Hepatocyte (in vitro differentiated cells): ENCODE results near the gene MBP. TPM values are rescaled to one million over a fixed set of nuclear protein-coding genes. Genes with fewer than 3 reads are reported as not detected.

Experiments
- DNase-seq: peaks from one replicate; pipeline ENCODE4 v3.0.0-alpha.2; 2016; ENCODE audit warnings: low spot score
- H2AFZ ChIP-seq: fragments of 200-600 bp; sonication (generic); 2 replicates; pipeline ENCODE4 v1.6.0; 2016; ENCODE audit warnings: antibody characterized with exemption, mild to moderate bottlenecking
- H3K27ac ChIP-seq: fragments of 200-600 bp; sonication (generic); 2 replicates; pipeline ENCODE4 v1.5.1; 2016; ENCODE audit warnings: mild to moderate bottlenecking
- H3K27me3 ChIP-seq: fragments of 200-600 bp; sonication (generic); 2 replicates; pipeline ENCODE4 v1.6.1; 2016
- H3K36me3 ChIP-seq: fragments of 200-600 bp; sonication (generic); replicated peaks from 2 replicates; pipeline ENCODE4 v1.5.1; 2016; ENCODE audit warnings: low read depth; ENCODE audit not compliant: insufficient read depth
- H3K4me1 ChIP-seq: fragments of 200-600 bp; sonication (generic); 2 replicates; pipeline ENCODE4 v1.5.1; 2016; ENCODE audit warnings: mild to moderate bottlenecking, moderate library complexity; ENCODE audit not compliant: insufficient read depth
- H3K4me2 ChIP-seq: fragments of 200-600 bp; sonication (generic); 2 replicates; pipeline ENCODE4 v1.6.0; 2016
- H3K4me3 ChIP-seq: fragments of 200-600 bp; sonication (generic); 2 replicates; pipeline ENCODE4 v1.5.1; 2016; ENCODE audit warnings: mild to moderate bottlenecking
- H3K79me2 ChIP-seq: fragments of 200-600 bp; sonication (generic); 2 replicates; pipeline ENCODE4 v1.6.0; 2017; ENCODE audit warnings: mild to moderate bottlenecking
- H3K9me2 ChIP-seq: fragments of 200-600 bp; sonication (generic); replicated peaks from 2 replicates; pipeline ENCODE4 v1.6.0; 2017; ENCODE audit warnings: mild to moderate bottlenecking; ENCODE audit not compliant: insufficient read depth
- H3K9me3 ChIP-seq: fragments of 200-600 bp; sonication (generic); 2 replicates; pipeline ENCODE4 v1.5.1; 2016; ENCODE audit warnings: low read depth, mild to moderate bottlenecking
- H4K20me1 ChIP-seq: fragments of 200-600 bp; sonication (generic); 2 replicates; pipeline ENCODE4 v1.6.0; 2016; ENCODE audit warnings: mild to moderate bottlenecking; ENCODE audit not compliant: insufficient read depth, poor library complexity, severe bottlenecking
- CTCF ChIP-seq: fragments of 200-600 bp; sonication (generic); IDR thresholded peaks from 2 replicates; pipeline ENCODE4 v1.5.1; 2016; ENCODE audit warnings: antibody characterized with exemption, mild to moderate bottlenecking; ENCODE audit not compliant: poor library complexity
- EZH2 ChIP-seq: fragments of 200-600 bp; sonication (generic); IDR thresholded peaks from 2 replicates; pipeline ENCODE4 v1.6.1; 2016; ENCODE audit warnings: antibody characterized with exemption, mild to moderate bottlenecking, borderline replicate concordance
- EZH2phosphoT487 ChIP-seq: fragments of 200-600 bp; sonication (generic); IDR thresholded peaks from one replicate; pipeline ENCODE4 v1.6.1; 2018; ENCODE audit warnings: antibody characterized with exemption, mild to moderate bottlenecking, low read depth, moderate library complexity; ENCODE audit not compliant: unreplicated experiment, severe bottlenecking
- WGBS: methylation state at CpG from one replicate; pipeline ENCODE4 v1.1.6; 2016; ENCODE audit warnings: low lambda C conversion rate; ENCODE audit errors: missing lambda C conversion rate; 5-methylcytosine and 5-hydroxymethylcytosine counted together
- polyA plus RNA-seq: library from polyadenylated mRNA; unstranded; fragments of >200 nt; fragmentation: Nextera tagmentation; extraction: Ambion mirVana; gene quantifications from 2 replicates; pipeline ENCODE4 v1.2.1, GENCODE V29; 2016
- total RNA-seq: library from RNA; depleted of rRNA; stranded (reverse); fragments of >200 nt; gene quantifications from 2 replicates; pipeline ENCODE4 v1.2.3, GENCODE V29; 2014

Gene MBP
- total and polyA plus RNA-seq, 2 experiments from 2014 or later: 21.6 to 22.1 TPM

DNA sequence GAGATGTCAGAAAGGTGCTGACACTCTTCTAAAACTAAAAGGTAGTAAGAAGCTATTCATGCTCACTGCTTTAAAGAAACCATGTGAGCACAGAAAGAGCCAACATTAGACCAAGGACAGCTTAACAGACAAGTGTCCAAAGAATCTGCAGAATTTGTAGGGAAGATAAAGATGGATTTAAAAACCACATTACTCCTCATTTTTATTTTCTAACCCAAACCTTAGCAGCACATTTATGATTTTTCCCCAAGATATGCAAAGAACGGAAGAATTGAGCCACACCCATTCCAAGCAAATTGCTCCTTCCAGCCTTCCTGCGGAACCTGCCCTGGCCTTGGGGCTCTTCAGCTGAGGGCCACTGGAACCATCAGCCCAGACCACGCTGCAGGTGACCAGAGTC lies 26.9 kb downstream of the MBP start:
- no peak overlapping the region for H3K27ac ChIP-seq
- no peak overlapping the region for H3K4me2 ChIP-seq
- no peak overlapping the region for H3K4me3 ChIP-seq
- 82% methylated on average over 3 of the region's 3 CpGs for WGBS
- H2AFZ ChIP-seq: no peak overlapping the region
- H3K9me2 ChIP-seq: no peaks in the 10 kb centered on the region
- peaks cover 47% of the 10 kb centered on the region for H3K4me1 ChIP-seq
- no peaks in the 10 kb centered on the region for H3K27me3 ChIP-seq
- no peaks in the 10 kb centered on the region for H3K9me3 ChIP-seq
- no peaks in the 10 kb centered on the region for H3K79me2 ChIP-seq
- DNase-seq: no peak
- TF ChIP-seq EZH2phosphoT487 (no peak), EZH2 (no peak), CTCF (no peak)
- H3K36me3 ChIP-seq: no peaks in the 10 kb centered on the region
- H4K20me1 ChIP-seq: no peaks in the 10 kb centered on the region

DNA sequence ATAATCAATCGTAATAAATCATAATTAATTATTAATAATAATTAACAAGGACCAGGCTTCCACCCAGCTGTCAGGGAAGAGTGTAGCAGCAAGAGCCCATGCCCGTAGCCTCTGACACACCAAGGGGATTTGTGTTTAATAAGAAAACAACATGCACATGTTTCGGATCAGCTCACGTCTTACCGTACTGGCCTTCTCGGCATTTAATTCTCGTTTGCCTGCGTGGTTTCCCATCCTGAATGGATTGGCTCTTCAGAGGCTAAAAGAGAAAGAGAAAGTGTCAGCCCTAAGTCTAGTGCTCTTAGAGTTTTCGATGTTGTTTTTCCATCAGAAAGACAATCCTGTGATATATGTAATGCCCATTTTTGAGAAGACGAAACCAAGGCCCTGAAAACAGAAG lies 27.6 kb downstream of the MBP start:
- Histone ChIP-seq H3K9me3 (no peaks in the 10 kb centered on the region), H3K27ac (no peak overlapping the region), H3K79me2 (no peaks in the 10 kb centered on the region), H2AFZ (no peak overlapping the region), H3K36me3 (no peaks in the 10 kb centered on the region), H3K9me2 (no peaks in the 10 kb centered on the region), H4K20me1 (no peaks in the 10 kb centered on the region), H3K27me3 (no peaks in the 10 kb centered on the region), H3K4me2 (no peak overlapping the region), H3K4me1 (peaks cover 50% of the 10 kb centered on the region), H3K4me3 (no peak overlapping the region)
- 83% methylated on average over 10 of the region's 10 CpGs for WGBS
- TF ChIP-seq EZH2phosphoT487 (no peak), CTCF (no peak), EZH2 (no peak)
- no peak for DNase-seq

GRCh38 chr18:77103991-77104531 lies 28.5 kb downstream of the MBP start:
- no peak overlapping the region for H2AFZ ChIP-seq
- H3K4me3 ChIP-seq: no peak overlapping the region
- H4K20me1 ChIP-seq: no peaks in the 10 kb centered on the region
- no peak for DNase-seq
- peaks cover 50% of the 10 kb centered on the region for H3K4me1 ChIP-seq
- TF ChIP-seq CTCF (no peak), EZH2phosphoT487 (no peak), EZH2 (no peak)
- 84% methylated on average over 11 of the region's 11 CpGs for WGBS
- no peaks in the 10 kb centered on the region for H3K27me3 ChIP-seq
- no peaks in the 10 kb centered on the region for H3K9me2 ChIP-seq
- no peaks in the 10 kb centered on the region for H3K79me2 ChIP-seq
- H3K36me3 ChIP-seq: no peaks in the 10 kb centered on the region
- no peaks in the 10 kb centered on the region for H3K9me3 ChIP-seq
- H3K27ac ChIP-seq: peak overlapping the region; percentile 87
- no peak overlapping the region for H3K4me2 ChIP-seq
